ENCODE results near the gene GYS1.
"Not testable (repeated sequence)": the region's sequence is repeated elsewhere in the genome, so short reads cannot be mapped to it uniquely, and the experiment has no call there.

GYS1 gene

GRCh38 chr19:48919271-48919670 lies 73.8 kb downstream of the GYS1 start:
- DNase-seq; intact Hi-C loops (cut with DNase I): not testable (repeated sequence)

- peak in 2 of 10 donors; percentile 21 to 33 for DNase-seq
- intact Hi-C loops (cut with DNase I), result no loop called here
Measured at GRCh38 chr19:48918801-48919247, 74.3 kb downstream of the GYS1 start.

All from posterior cingulate gyrus (tissue), 11 donors.